Pons (tissue), 1 donor: ENCODE measurements around the gene ADRA2A.

ENCODE experiments used
- DNase-seq: peaks from one replicate; pipeline ENCODE4 v3.0.0-alpha.2; 2016; ENCODE audit warnings: low spot score

The ADRA2A gene

DNA sequence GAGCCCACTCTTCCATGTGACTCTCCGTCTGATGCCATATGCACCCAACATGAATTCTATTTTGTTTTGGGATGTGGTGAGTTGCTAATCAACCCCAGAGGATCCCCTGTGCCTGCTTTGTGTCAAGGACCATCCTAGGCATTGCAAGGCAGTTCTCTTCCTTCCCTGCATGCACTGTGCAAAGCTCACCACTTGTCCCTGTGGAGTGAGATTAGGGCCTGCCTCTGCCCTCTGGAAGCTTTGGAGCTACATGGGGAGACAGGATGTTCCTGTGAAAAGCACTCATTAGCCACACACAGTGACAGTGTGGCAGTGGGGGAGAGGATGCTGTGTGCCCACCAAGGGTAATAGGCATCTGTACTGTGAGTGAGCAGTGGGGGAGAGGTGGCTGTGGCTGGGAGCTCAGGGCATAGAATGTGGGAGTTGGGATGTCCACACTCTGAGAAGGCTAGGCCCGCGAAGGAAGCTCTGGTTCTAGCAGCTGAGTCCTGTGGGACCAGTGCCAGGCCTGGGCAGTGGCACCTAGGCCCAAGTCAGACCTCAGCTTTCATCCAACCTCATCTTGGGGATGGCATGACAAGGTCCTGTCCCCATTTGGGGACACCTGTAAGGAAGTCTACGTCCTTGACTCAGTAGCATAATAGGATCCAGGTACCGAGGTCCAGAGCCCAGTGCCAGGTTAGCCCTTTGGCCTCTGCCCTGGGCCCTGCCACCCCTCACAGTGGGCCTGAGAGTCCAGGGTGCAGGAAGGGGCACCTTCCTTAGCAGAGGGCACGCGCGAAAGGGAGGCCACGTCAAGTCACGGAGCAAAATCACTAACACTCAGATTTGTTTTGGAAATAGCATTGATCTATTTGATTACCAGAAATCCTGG lies 6.6 kb downstream of the ADRA2A start:
- no peak for DNase-seq

DNA sequence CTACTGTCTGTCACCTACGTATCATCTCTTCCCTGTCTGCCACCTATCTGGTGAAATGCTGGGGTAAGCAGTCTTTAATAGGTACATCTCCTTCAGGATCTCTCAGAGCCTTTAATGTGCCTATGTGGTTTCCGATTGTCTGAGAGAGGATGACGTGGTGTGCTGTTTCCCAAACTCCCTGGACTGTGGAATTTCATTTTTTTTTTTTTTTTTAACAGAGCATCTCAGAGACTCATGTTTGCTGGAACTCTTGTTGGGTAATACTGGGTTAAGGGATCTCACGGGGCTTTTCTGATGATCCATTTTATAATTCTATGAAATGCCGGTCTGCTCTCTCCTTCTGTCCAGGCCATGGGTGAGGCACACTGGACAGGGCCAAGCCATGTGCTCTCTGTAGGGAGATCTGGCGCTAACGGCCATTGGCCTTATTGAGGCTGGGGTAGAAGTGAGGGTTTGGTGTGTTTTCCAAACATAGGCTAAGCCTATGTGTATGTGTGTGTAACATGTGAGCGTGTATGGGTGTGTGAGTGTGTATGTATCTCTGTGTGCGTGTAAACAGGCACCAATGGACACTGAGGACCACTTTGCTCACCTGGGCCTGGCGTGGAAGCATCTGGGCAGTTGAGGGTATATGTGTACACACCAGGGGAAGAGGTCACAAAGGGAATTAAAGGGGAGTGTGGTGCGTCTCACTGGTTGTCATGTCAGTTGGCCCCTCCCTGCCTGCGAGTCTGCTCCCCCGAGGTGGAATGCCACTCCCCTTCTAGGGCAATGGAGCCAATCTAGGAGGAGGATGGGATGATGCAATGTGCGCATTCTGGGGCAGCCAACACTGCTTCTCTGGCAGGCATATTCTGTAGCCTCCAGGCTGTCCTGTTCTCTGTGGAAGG lies 7.8 kb downstream of the ADRA2A start:
- no peak for DNase-seq

DNA sequence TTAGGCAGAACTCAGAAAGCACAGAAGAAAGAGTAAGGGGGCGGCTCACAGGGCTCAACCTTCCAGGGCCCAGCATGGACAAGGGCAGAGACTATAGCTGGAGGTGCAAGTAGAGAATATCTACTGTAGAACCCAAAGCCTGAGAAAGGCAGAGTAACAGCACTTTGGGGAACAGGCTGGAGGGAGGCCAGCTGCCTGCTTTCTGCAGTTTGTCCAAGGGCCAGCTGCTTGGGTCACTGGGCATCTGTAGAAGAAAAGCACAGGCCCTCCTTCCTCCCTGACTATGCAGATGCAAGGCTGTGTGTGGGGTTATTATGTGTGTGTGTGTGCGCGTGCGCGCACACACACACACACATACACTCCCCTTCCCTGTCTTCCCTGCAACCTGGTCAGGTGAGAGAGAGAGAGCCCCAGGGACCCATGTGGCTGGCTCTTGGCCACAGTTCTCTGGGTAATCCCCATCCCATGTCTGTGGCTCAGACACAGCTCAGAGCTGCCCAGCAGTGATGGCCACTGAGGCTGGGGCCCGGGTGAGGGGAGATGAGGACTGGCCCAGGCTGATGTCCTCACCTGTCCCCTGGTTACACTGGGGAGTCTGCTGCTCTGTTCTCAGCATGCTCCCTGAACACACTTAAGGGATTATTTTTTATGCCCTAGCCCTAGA lies 9.0 kb downstream of the ADRA2A start:
- DNase-seq: no peak

GRCh38 chr10:111086574-111086973 lies 9.7 kb downstream of the ADRA2A start:
- no peak for DNase-seq

DNA sequence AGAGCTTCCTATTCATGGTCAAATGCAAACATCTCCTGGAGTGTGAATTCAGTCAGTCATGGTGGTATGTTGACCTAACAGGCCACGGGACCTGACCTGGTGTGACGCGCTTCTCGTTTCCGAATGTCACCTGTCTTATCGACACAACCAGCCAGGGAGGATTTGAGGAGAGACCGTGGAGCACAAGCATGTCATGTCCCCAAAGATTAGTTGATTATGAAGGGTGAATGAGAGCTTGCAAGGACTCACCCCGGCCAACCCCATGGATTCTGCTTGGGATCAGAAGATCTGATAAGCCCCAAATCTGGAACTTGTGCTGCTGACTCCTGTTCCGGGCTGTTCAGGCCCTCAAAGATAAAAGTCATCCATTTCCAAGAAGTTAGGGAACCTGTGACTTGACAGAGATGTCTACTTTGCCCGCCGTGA lies 10.5 kb downstream of the ADRA2A start:
- DNase-seq: no peak

DNA sequence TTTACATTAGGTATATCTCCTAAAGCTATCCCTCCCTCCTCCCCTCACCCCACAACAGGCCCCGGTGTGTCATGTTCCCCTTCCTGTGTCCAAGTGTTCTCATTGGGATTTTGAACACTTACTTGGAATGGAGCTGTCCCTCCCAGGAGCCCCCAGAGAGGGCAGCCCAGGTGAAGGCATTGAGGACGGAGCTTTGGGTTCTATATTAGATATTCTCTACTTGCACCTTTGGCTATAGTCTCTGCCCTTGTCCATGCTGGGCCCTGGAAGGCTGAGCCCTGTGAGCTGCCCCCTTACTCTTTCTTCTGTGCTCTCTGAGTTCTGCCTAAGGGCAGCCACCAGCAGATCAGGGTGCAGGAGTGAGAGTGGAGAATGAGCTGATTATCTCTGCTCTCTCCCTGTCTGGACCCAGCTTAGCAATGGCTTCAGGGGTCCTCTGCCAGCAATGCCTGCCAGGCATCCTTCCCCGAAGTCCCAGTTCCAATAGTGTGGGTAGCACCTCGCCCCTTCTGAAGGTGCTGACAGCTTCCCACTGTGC lies 11.2 kb downstream of the ADRA2A start:
- DNase-seq: no peak

DNA sequence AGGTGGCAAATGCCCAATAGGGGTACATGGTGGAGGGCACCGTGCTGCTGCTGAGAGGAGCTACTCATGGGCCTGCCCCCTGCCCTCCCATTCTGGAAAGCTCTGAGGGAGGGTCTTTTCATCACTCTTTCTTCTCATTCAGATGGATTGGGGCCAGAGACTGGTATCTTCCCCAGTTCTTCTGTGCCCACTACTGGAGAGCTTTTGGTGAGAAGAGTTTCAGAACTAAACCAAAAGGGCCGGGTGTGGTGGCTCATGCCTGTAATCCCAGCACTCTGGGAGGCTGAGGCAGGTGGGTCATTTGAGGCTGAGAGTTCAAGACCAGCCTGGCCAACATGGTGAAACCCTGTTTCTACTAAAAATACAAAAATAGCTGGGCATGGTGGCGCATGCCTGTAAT lies 12.5 kb downstream of the ADRA2A start:
- DNase-seq: no peak

- no peak for DNase-seq
Measured at GRCh38 chr10:111091833-111092232, 15.0 kb downstream of the ADRA2A start.

DNA sequence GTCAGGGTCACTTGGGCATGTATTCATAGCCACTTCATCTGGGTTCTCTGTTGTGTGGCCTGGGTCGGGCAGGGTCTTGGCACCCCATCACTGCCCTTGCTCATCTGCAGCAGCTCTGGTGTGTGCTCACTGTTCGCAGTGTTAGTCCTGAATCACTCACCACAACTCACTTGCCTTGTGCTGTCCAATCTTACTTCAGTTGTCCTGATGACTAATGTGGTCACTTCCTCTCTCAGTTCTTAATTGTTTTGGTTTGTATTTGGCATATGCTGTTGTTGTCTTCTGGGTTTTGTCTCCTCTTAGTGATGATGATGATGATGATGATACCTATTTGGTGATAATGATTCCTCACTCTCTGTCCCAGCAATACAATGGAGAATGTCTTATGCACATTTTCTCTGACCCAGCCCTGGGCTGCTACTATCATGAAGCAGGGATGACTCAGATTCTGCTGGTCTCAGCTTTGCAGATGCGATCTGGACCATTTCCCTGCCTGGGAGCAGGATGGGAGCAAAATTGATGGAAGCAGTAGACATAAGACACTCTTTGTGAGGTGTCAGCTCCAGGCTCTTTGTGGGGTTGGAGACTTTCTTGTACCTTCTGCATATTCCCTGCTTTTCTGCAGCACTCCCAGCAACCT lies 17.0 kb downstream of the ADRA2A start:
- DNase-seq: no peak

DNA sequence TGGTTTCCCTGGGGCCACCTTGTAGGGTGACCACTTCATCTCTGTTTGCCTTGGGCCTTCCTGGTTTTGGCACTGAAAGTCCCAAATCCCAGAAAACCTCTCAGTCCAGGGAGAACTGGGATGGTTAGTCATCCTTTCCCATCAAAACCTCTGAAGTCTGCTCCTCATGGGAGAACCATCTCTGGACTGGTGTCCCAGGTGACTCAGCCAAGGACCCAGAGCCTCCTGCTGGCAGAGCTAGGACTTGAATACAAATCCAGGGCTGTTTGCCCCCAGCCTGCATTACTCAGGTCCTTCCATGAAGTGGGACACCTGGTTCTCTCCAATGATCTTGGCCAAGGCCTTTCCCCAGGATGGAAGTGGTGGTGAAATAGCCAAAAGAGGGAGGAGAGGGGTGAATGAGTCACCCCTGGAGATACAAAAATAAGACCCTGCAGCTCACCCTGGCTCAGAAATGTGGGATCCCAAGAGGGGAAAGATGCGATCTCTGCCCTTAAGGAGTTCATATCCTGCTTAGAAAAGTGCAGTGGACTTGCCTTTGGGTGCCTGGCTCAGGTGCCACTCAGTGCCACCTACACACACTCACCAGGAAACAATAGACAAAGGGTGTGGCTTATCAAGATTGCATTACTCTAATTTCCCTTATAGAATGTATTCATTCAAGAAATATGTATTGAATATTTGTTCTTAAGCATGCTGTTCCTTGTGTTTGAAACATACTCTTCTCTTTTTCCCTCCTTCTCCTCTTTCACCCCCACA lies 22.0 kb downstream of the ADRA2A start:
- DNase-seq: no peak

- no peak for DNase-seq
Measured at GRCh38 chr10:111100198-111100597, 23.4 kb downstream of the ADRA2A start.

DNA sequence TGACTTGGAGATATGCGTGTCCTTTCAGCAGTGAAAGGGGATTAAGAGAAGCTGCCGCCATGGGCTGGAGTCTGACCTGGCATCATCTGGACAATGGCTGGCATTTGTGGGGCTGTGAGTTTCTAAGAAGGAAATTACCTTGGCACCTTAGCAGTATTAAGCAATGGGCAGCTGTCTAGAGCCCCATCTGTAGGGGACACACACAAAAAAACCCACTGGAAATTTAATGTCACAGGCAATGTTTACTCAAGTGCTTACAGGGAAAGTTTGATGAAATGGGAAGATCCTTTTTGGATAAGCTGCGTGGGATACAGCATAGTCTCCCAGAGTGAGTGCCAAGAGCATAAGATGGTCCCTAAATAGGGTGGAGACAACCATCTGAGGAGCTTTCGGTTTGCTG lies 25.0 kb downstream of the ADRA2A start:
- DNase-seq: no peak

GRCh38 chr10:111102359-111102837 lies 25.6 kb downstream of the ADRA2A start:
- DNase-seq: no peak

DNA sequence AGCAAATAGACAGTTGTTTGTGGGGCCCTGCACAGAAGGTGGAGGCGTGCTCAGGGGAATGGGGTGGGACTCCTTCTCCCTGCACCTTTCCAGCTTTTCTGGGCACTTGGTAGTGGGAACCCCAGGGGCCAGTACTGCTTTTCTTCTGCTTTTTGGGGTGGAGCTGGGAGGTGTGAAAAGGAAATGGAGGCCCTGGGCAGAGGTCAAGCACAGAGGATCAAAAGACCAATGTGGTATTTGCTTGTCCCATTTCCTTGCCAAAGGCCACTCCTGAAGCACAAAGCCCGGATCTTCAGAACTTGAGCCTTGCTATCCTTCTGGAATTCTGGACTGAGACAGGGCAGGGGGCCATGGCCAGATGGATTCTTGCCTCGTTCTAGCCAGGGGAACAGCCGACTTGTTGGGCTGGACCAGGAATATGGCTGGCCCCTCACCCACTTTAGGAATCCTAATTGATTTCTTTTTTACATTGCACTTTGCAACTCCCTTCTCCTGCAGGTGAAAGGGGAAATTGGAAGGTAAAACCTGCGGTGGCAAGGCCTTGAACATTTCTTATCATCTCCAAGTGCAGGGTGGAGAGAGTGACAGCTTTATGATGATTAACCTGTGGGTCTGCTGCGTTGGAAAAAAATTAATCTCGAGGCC lies 26.5 kb downstream of the ADRA2A start:
- DNase-seq: no peak

DNA sequence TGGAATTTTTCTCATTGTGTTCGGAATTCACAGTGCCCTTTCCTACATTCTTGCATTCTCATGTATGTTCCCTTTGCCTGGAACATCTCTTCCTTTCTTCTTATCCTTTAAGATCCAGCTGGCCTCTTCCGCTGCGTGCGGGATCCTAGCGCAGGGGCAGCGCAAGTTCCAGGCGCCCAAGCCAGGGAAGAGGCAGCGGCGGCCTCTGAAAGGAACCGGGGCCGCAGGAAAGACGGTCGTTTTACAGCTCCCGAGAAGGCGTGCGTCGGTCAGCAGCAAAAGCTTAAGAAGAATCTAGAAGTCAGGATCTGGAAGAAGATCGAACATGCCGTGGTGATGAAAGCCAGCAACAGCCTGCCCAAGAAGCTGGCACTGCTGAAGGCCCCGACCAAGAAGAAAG lies 28.0 kb downstream of the ADRA2A start:
- no peak for DNase-seq

- no peak for DNase-seq
Measured at GRCh38 chr10:111106081-111106480, 29.3 kb downstream of the ADRA2A start.

- no peak for DNase-seq
Measured at GRCh38 chr10:111107023-111107422, 30.2 kb downstream of the ADRA2A start.

- DNase-seq: no peak
Measured at GRCh38 chr10:111107846-111108245, 31.0 kb downstream of the ADRA2A start.

DNA sequence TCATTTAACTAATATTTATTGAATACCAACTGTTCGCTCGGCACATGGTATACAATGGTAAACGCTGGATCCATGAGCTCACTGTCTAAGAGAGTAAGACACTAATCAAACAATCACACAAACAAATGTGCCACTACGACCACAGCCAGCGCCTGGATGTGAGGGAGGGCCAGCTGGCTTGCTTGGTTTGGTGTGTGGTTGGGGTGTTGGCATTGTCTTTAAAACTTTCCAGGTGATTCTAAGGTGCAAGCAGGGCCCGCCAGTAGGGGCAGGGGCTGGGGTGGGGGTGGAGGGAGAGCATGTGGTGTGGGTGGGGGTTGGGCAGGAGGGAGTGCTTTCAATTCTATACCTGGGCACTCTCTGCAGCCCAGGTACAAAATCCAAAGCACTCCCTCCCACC lies 31.6 kb downstream of the ADRA2A start:
- no peak for DNase-seq

GRCh38 chr10:111109501-111110242 lies 32.8 kb downstream of the ADRA2A start:
- no peak for DNase-seq
